ENCODE results near the gene C1QL4.

DNA sequence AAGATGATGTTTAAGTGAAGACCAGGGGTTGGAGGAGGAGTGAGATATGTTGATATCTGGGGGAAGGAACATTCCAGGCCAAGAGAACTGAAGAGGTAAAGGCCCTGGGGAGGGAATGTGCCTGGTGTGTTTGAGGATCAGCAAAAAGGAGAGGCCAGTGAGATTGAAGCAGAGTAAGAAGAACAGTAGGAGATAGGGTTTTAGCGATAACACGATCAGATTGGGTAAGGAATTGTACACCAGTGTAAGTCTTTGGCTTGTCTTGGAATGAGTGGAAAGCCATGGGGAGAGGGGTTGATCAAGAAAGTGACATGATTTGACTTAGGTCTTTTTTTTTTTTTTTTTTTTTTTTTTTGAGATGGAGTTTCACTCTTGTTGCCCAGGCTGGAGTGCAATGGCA is 9.1 kb downstream of the C1QL4 start:
- TF ChIP-seq CTCF (IDR thresholded peaks at IDR 0.05) (no peak), POLR2A (IDR thresholded peaks at IDR 0.05) (no peak)

Measured in esophagus squamous epithelium (tissue), 4 donors.